Fibroblast of the aortic adventitia (primary cell): ENCODE results near the gene UBE2QL1. TPM values are rescaled to one million over a fixed set of nuclear protein-coding genes. Genes with fewer than 3 reads are reported as not detected.

Experiments
- DNase-seq: peaks from one replicate; pipeline ENCODE4 v3.0.0-alpha.2; 2010; ENCODE audit warnings: low read depth
- H3K4me3 ChIP-seq: 2 replicates; pipeline ENCODE4 v1.5.1; 2011; ENCODE audit warnings: low read depth, mild to moderate bottlenecking, control low read depth, low read length, moderate library complexity
- total RNA-seq: library from RNA; depleted of rRNA; stranded (reverse); fragments of >200 nt; gene quantifications from 2 replicates; pipeline ENCODE4 v1.2.3, GENCODE V29; 2012; ENCODE audit warnings: low replicate concordance
- TF ChIP-seq, protein P1 (sequence below): IDR thresholded peaks from 2 replicates; pipeline ENCODE4 v1.5.1; 2011; ENCODE audit warnings: mild to moderate bottlenecking, low read length, control low read depth, inconsistent platforms; ENCODE audit not compliant: insufficient read depth

Gene UBE2QL1
- total RNA-seq, 1 donor, result under 0.01 TPM

GRCh38 chr5:6453937-6454560, 5.4 kb downstream of the UBE2QL1 start:
- H3K4me3 ChIP-seq, result no peak overlapping the region
- TF ChIP-seq, protein P1, sequence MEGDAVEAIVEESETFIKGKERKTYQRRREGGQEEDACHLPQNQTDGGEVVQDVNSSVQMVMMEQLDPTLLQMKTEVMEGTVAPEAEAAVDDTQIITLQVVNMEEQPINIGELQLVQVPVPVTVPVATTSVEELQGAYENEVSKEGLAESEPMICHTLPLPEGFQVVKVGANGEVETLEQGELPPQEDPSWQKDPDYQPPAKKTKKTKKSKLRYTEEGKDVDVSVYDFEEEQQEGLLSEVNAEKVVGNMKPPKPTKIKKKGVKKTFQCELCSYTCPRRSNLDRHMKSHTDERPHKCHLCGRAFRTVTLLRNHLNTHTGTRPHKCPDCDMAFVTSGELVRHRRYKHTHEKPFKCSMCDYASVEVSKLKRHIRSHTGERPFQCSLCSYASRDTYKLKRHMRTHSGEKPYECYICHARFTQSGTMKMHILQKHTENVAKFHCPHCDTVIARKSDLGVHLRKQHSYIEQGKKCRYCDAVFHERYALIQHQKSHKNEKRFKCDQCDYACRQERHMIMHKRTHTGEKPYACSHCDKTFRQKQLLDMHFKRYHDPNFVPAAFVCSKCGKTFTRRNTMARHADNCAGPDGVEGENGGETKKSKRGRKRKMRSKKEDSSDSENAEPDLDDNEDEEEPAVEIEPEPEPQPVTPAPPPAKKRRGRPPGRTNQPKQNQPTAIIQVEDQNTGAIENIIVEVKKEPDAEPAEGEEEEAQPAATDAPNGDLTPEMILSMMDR, result no peak
- no peak for DNase-seq

DNA sequence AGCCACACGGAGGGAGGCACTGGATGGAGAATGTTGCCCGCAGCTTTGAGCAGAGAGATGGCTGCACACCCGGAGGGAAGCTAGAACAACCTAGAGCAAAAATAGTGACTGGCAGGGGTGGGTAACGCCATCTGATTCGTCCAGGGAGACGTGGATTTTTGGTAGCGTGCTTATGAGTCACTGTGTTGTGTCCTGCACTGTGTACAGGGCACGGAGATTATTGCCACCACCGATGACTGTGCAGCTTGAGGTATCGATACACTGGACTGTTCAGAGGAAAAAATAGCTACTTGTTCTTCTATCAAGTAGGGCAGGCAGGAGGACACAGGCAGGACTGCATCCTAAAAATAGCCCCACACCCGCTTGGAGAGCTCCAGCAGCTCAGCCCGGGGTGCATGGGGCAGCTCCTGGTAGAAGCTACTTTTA, 6.0 kb downstream of the UBE2QL1 start:
- no peak overlapping the region for H3K4me3 ChIP-seq
- DNase-seq, result no peak
- TF ChIP-seq, protein P1, result no peak

GRCh38 chr5:6455571-6456200, 7.0 kb downstream of the UBE2QL1 start:
- TF ChIP-seq, protein P1, result no peak
- H3K4me3 ChIP-seq, result no peak overlapping the region

DNA sequence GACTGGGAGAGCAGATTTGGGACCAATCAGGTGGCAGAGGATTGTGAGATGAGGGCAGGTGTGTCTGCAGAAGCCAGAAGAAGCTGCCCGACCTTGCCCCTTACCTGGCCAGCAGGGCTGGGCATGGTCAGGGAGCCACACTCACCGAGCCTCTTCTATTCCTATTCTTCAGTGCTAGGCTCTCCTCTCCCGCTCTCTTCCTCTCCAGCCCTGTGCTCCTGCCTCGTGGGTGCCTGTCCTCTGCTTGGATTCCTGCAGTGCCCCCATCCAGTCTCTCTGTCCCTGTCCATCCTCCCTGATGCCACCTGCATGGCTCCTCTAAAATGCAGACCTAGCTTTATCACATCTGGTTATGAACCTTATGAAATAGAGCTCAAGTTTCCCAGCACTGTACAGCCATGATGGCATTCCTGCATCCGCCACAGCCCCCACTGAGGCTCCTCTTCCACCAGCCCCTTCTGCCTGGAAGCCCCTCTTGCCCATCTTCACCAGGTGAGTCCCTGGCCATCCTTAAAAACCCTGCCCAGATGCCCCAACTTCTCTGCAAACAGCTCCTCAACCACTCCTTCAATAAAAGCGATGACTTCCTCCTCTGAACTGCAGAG, 8.2 kb downstream of the UBE2QL1 start:
- DNase-seq, result no peak
- TF ChIP-seq, protein P1, result no peak

More at GRCh38 chr5:6455571-6456200, 7.0 kb downstream of the UBE2QL1 start:
- no peak for DNase-seq

DNA sequence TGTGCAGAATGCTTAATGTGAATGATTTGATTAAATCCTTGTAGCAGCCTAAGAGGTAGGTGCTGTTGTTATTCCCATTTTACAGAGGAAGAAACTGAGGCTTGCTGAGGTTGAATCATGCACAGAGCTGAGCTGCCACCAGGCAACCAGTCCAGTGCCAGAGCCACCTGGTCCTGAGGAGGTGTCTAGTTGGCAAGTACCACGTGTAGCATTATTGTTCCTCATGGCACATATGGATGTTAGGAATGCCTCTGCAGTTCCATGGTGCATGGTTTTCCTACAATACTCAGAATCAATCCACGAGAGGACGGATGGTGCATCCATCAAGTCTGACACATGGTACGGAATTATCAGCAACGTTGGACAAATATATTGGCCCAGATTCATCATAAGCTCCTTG, 8.9 kb downstream of the UBE2QL1 start:
- no peak overlapping the region for H3K4me3 ChIP-seq
- no peak for DNase-seq
- TF ChIP-seq, protein P1, result no peak

More for the DNA sequence above, 8.2 kb downstream of the UBE2QL1 start:
- no peak overlapping the region for H3K4me3 ChIP-seq

DNA sequence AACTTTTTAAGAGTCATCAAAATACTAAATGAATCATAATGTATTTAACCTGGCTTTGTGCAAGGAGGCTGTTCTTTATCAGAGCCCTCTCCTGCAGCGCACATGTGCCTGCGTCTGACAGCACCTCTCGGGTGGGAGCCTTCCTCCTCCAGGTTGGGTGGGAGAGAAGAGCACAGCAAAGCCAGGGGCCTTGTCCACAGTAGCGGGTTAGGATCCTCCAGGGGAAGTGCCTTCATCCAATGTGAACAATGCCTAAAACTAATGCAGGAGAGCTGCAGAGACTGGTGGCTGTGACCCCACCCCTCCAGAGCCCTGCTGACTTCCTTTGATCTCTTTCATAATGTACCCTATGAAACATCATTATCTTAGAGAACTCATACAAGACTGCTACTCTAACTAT, 10.2 kb downstream of the UBE2QL1 start:
- H3K4me3 ChIP-seq, result no peak overlapping the region
- no peak for DNase-seq
- TF ChIP-seq, protein P1, result no peak
